HEK293 (cell line): ENCODE data around the gene ACOT9.

Source experiments
- CTCF ChIA-PET: fragments of 350-600 bp; formaldehyde crosslinking; extraction: SDS; loops from one replicate; lab custom pipeline; 2021; ENCODE audit warnings: antibody characterized with exemption; lab: Yijun Ruan, JAX
- POLR2A ChIA-PET: fragments of 300-600 bp; formaldehyde crosslinking; extraction: SDS; loops from one replicate; lab custom pipeline; 2020; ENCODE audit warnings: antibody characterized with exemption, inconsistent platforms; lab: Yijun Ruan, JAX
- H3K27ac ChIP-seq: fragments of 200-500 bp; sonication (Bioruptor generic); 2 replicates; pipeline ENCODE4 v1.5.1; 2014; ENCODE audit warnings: low read depth, low read length, control low read depth, inconsistent platforms; ENCODE audit errors: extremely low read depth
- H3K36me3 ChIP-seq, 2 experiments: fragments of 200-500 bp in 1 of 2; sonication (Bioruptor generic) in 1 of 2; 1 replicate in 1 of 2; 2 replicates in 1 of 2; pipeline ENCODE4 v1.5.1; 2014 to 2017; ENCODE audit warnings: inconsistent platforms in 2 of 2, low read length in 2 of 2; ENCODE audit not compliant: control insufficient read depth in 2 of 2, insufficient read depth in 1 of 2
- H3K4me1 ChIP-seq: fragments of 200-500 bp; sonication (Bioruptor generic); 2 replicates; pipeline ENCODE4 v1.5.1; 2014; ENCODE audit warnings: mild to moderate bottlenecking, low read length, inconsistent platforms; ENCODE audit not compliant: control insufficient read depth, insufficient read depth
- H3K4me3 ChIP-seq: 2 replicates; pipeline ENCODE4 v1.5.1; 2011; ENCODE audit warnings: low read depth, mild to moderate bottlenecking, control low read depth, low read length, moderate library complexity
- H3K9me3 ChIP-seq: fragments of 200-500 bp; sonication (Bioruptor generic); 2 replicates; pipeline ENCODE4 v1.5.1; 2014; ENCODE audit warnings: low read depth, low read length, inconsistent platforms; ENCODE audit not compliant: control insufficient read depth, insufficient read depth
- FEZF1 ChIP-seq: fragments of 450-650 bp; formaldehyde crosslinking; IDR thresholded peaks from 2 replicates; pipeline ENCODE4 v1.5.1; 2016; ENCODE audit warnings: missing biosample characterization, missing genetic modification characterization
- HOXD13 ChIP-seq: sonication (generic); formaldehyde crosslinking; IDR thresholded peaks from 2 replicates; pipeline ENCODE4 v1.8.0; 2022; ENCODE audit warnings: missing genetic modification reagents, borderline replicate concordance
- KLF7 ChIP-seq: fragments of 450-650 bp; formaldehyde crosslinking; IDR thresholded peaks from 2 replicates; pipeline ENCODE4 v1.5.1; 2016; ENCODE audit warnings: missing biosample characterization, missing genetic modification characterization, borderline replicate concordance
- TRIM28 ChIP-seq: IDR thresholded peaks from 2 replicates; pipeline ENCODE4 v1.6.1; 2011; ENCODE audit warnings: low read length, control low read depth, borderline replicate concordance
- ZBTB48 ChIP-seq: fragments of 450-650 bp; formaldehyde crosslinking; IDR thresholded peaks from 2 replicates; pipeline ENCODE4 v1.5.1; 2016; ENCODE audit warnings: missing biosample characterization, missing genetic modification characterization
- ZFP37 ChIP-seq: fragments of 450-650 bp; formaldehyde crosslinking; IDR thresholded peaks from 2 replicates; pipeline ENCODE4 v1.5.1; 2016; ENCODE audit warnings: missing biosample characterization, missing genetic modification characterization
- ZNF133 ChIP-seq: fragments of 450-650 bp; formaldehyde crosslinking; IDR thresholded peaks from 2 replicates; pipeline ENCODE4 v1.5.1; 2016; ENCODE audit warnings: missing biosample characterization, missing genetic modification characterization
- ZNF138 ChIP-seq: fragments of 450-650 bp; formaldehyde crosslinking; IDR thresholded peaks from 2 replicates; pipeline ENCODE4 v1.5.1; 2016; ENCODE audit warnings: missing biosample characterization, missing genetic modification characterization, borderline replicate concordance
- ZNF324 ChIP-seq: fragments of 450-650 bp; formaldehyde crosslinking; IDR thresholded peaks from 2 replicates; pipeline ENCODE4 v1.5.1; 2016; ENCODE audit warnings: missing biosample characterization, missing genetic modification characterization
- ZNF341 ChIP-seq: fragments of 450-650 bp; formaldehyde crosslinking; IDR thresholded peaks from 2 replicates; pipeline ENCODE4; 2016; ENCODE audit warnings: low read depth, missing biosample characterization, missing genetic modification characterization
- ZNF473 ChIP-seq: fragments of 450-650 bp; formaldehyde crosslinking; IDR thresholded peaks from 2 replicates; pipeline ENCODE4 v1.5.1; 2017; ENCODE audit warnings: missing biosample characterization, missing genetic modification characterization
- ZNF558 ChIP-seq: fragments of 450-650 bp; formaldehyde crosslinking; IDR thresholded peaks from 2 replicates; pipeline ENCODE4 v1.5.1; 2016; ENCODE audit warnings: missing biosample characterization, missing genetic modification characterization
- ZNF585B ChIP-seq: fragments of 450-650 bp; formaldehyde crosslinking; IDR thresholded peaks from 2 replicates; pipeline ENCODE4 v1.5.1; 2016; ENCODE audit warnings: missing biosample characterization, missing genetic modification characterization
- ZNF600 ChIP-seq: fragments of 450-650 bp; formaldehyde crosslinking; IDR thresholded peaks from 2 replicates; pipeline ENCODE4 v1.5.1; 2016; ENCODE audit warnings: missing biosample characterization, missing genetic modification characterization
- ZNF621 ChIP-seq: fragments of 450-650 bp; formaldehyde crosslinking; IDR thresholded peaks from 2 replicates; pipeline ENCODE4 v1.5.1; 2017; ENCODE audit warnings: missing biosample characterization, missing genetic modification characterization
- ZNF843 ChIP-seq: fragments of 450-650 bp; formaldehyde crosslinking; IDR thresholded peaks from 2 replicates; pipeline ENCODE4 v1.5.1; 2016; ENCODE audit warnings: missing biosample characterization, missing genetic modification characterization
- TF ChIP-seq, protein P1 (sequence below): fragments of 450-650 bp; formaldehyde crosslinking; IDR thresholded peaks from 2 replicates; pipeline ENCODE4 v1.5.1; 2016; ENCODE audit warnings: missing biosample characterization, missing genetic modification characterization
- TF ChIP-seq, protein P2 (sequence below): fragments of 450-650 bp; formaldehyde crosslinking; IDR thresholded peaks from 2 replicates; pipeline ENCODE4 v1.5.1; 2016; ENCODE audit warnings: missing biosample characterization, missing genetic modification characterization
- TF ChIP-seq, protein P3 (sequence below): fragments of 450-650 bp; formaldehyde crosslinking; optimal IDR thresholded peaks from 2 replicates; pipeline ENCODE3; 2016; ENCODE audit warnings: missing biosample characterization, mild to moderate bottlenecking, missing genetic modification characterization
- TF ChIP-seq, protein P4 (sequence below): fragments of 450-650 bp; formaldehyde crosslinking; IDR thresholded peaks from 2 replicates; pipeline ENCODE4; 2016; ENCODE audit warnings: missing biosample characterization, missing genetic modification characterization

The ACOT9 gene

DNA sequence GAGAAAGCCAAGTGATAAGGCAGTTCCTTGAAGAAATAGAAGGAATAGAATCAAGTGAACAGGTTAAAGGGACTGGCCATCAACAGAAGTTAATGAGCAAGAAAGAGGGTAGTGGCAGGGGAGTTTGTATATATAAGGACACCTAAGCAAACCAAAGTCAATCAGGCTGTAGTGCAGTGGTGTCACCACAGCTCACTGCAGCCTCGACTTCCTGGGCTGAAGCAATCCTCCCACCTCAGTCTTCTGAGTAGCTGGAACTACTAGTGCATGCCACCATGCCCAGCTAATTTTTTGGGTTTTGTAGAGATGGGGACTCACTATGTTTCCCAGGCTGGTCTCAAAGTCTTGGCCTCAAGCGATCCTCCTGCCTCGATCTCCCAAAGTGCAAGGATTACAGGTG lies 15.9 kb downstream of the ACOT9 start:
- H3K4me1 ChIP-seq: no peaks in the 10 kb centered on the region
- TF ChIP-seq TRIM28 (no peak), ZNF324 (tag by site-specific recombination) (no peak), KLF7 (no peak), ZNF133 (tag by site-specific recombination) (no peak), ZNF558 (tag by site-specific recombination) (no peak), ZBTB48 (tag by site-specific recombination) (no peak), ZNF341 (tag by site-specific recombination) (no peak), ZNF621 (tag by site-specific recombination) (no peak), ZNF585B (tag by site-specific recombination) (no peak), ZNF138 (tag by site-specific recombination) (no peak), ZNF843 (no peak), FEZF1 (tag by site-specific recombination) (no peak), HOXD13 (no peak), ZFP37 (tag by site-specific recombination) (no peak)
- TF ChIP-seq, protein P1, sequence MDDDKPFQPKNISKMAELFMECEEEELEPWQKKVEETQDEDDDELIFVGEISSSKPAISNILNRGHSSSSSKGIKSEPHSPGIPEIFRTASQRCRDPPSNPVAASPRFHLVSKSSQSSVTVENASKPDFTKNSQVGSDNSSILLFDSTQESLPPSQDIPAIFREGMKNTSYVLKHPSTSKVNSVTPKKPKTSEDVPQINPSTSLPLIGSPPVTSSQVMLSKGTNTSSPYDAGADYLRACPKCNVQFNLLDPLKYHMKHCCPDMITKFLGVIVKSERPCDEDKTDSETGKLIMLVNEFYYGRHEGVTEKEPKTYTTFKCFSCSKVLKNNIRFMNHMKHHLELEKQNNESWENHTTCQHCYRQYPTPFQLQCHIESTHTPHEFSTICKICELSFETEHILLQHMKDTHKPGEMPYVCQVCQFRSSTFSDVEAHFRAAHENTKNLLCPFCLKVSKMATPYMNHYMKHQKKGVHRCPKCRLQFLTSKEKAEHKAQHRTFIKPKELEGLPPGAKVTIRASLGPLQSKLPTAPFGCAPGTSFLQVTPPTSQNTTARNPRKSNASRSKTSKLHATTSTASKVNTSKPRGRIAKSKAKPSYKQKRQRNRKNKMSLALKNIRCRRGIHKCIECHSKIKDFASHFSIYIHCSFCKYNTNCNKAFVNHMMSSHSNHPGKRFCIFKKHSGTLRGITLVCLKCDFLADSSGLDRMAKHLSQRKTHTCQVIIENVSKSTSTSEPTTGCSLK (tag by site-specific recombination): no peak
- TF ChIP-seq, protein P2, sequence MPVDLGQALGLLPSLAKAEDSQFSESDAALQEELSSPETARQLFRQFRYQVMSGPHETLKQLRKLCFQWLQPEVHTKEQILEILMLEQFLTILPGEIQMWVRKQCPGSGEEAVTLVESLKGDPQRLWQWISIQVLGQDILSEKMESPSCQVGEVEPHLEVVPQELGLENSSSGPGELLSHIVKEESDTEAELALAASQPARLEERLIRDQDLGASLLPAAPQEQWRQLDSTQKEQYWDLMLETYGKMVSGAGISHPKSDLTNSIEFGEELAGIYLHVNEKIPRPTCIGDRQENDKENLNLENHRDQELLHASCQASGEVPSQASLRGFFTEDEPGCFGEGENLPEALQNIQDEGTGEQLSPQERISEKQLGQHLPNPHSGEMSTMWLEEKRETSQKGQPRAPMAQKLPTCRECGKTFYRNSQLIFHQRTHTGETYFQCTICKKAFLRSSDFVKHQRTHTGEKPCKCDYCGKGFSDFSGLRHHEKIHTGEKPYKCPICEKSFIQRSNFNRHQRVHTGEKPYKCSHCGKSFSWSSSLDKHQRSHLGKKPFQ: no peak
- TF ChIP-seq, protein P3, sequence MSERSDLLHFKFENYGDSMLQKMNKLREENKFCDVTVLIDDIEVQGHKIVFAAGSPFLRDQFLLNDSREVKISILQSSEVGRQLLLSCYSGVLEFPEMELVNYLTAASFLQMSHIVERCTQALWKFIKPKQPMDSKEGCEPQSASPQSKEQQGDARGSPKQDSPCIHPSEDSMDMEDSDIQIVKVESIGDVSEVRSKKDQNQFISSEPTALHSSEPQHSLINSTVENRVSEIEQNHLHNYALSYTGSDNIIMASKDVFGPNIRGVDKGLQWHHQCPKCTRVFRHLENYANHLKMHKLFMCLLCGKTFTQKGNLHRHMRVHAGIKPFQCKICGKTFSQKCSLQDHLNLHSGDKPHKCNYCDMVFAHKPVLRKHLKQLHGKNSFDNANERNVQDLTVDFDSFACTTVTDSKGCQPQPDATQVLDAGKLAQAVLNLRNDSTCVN (tag by site-specific recombination): no peak
- TF ChIP-seq, protein P4, sequence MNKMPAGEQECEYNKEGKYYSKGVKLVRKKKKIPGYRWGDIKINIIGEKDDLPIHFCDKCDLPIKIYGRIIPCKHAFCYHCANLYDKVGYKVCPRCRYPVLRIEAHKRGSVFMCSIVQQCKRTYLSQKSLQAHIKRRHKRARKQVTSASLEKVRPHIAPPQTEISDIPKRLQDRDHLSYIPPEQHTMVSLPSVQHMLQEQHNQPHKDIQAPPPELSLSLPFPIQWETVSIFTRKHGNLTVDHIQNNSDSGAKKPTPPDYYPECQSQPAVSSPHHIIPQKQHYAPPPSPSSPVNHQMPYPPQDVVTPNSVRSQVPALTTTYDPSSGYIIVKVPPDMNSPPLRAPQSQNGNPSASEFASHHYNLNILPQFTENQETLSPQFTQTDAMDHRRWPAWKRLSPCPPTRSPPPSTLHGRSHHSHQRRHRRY (tag by site-specific recombination): no peak
- TF ChIP-seq, all 188 proteins: peak for 0
- ChIA-PET POLR2A (interaction anchor here (0.7 kb wide), 1 partner anchor 56 kb away, joined by 3 read pairs; the partner anchor contains the start of gene SAT1), CTCF (no interaction called here)
- Histone ChIP-seq H3K36me3 (peaks cover 7 to 44% of the 10 kb centered on the region in 2 experiments; a peak in 2 of 3 replicates), H3K9me3 (no peaks in the 10 kb centered on the region), H3K4me3 (no peak overlapping the region), H3K27ac (no peak overlapping the region)

DNA sequence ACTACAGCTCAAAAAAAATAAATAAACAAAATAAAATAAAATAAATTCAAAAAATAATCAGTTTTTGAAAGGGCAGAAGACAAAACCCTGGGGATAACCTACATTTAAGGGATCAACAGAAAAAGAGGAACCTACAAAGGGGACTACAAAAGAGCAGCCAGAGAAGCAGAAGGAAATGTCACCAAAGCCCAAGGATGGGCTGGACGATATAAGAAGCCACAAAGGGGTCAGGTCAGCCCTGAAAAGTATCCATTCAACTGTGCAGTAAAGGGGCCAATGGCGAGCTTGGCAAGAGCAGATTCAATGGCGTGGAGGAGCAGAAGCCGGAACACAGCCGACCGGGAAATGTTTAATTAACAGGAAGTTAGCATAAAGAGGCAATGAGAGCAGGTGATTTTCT lies 16.9 kb downstream of the ACOT9 start:
- POLR2A ChIA-PET: no interaction called here
- H3K4me1 ChIP-seq: no peaks in the 10 kb centered on the region
- H3K27ac ChIP-seq: no peak overlapping the region
- CTCF ChIA-PET: interaction anchor here (0.5 kb wide), 1 partner anchor 30 kb away, joined by 3 read pairs; no protein-coding TSS in a partner anchor
- peaks cover 13 to 44% of the 10 kb centered on the region in 2 experiments for H3K36me3 ChIP-seq
- H3K9me3 ChIP-seq: no peaks in the 10 kb centered on the region
- TF ChIP-seq ZNF473 (tag by site-specific recombination) (no peak), ZNF600 (tag by site-specific recombination) (peak; percentile 45; the same call in 1 of the 2 replicates)
- TF ChIP-seq, all 188 proteins: peak for 1
- H3K4me3 ChIP-seq: no peak overlapping the region
